ENCODE results near the gene FGF6. TPM values are rescaled to one million over a fixed set of nuclear protein-coding genes. Genes with fewer than 3 reads are reported as not detected.

FGF6 gene
- polyA plus RNA-seq, 1 donor, result not detected

DNA sequence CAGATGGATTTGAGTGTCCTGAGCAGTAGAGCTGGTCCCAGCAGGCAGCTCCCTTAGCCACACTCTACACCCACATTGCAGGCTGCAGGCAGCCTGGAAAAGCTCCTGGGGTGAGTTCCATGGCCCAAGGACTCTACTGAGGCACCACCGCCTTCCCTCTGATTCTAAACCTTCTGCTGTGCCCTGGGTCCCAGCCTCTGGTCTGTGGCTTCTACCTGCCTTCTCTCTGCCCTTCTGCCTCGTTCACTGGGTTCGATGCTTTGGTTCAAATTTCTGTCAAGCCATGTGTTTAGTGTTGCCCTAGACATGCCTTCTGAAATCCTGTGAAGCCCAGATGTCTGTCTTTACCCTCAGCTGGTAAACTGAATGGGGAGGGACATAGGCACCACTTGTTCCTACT, 1.5 kb upstream of the FGF6 start:
- no peak for DNase-seq

DNA sequence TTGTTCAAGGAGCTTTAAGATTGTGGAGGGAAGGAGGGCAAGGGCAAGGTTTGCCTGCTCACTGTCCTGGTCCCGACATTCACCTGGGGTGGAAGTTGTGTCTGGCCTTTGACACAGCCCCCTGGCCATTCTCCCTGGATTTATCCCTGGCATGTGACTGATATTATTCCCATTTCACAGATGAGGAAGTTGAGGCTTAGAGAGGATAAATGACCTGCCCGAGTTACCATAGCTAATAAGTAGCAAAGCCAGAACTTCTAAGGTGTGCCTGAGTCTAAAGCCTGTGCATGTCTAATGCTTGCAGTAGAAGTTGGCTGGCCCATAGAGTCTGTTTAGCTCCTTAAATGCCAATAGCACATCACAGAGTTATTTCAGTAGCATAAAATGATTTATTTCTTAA, 720 bp upstream of the FGF6 start:
- DNase-seq, result no peak

GRCh38 chr12:4444031-4444430, 1.6 kb downstream of the FGF6 start:
- no peak for DNase-seq

- no peak for DNase-seq
These were observed 2.0 kb downstream of the FGF6 start for GRCh38 chr12:4443616-4444015.

DNA sequence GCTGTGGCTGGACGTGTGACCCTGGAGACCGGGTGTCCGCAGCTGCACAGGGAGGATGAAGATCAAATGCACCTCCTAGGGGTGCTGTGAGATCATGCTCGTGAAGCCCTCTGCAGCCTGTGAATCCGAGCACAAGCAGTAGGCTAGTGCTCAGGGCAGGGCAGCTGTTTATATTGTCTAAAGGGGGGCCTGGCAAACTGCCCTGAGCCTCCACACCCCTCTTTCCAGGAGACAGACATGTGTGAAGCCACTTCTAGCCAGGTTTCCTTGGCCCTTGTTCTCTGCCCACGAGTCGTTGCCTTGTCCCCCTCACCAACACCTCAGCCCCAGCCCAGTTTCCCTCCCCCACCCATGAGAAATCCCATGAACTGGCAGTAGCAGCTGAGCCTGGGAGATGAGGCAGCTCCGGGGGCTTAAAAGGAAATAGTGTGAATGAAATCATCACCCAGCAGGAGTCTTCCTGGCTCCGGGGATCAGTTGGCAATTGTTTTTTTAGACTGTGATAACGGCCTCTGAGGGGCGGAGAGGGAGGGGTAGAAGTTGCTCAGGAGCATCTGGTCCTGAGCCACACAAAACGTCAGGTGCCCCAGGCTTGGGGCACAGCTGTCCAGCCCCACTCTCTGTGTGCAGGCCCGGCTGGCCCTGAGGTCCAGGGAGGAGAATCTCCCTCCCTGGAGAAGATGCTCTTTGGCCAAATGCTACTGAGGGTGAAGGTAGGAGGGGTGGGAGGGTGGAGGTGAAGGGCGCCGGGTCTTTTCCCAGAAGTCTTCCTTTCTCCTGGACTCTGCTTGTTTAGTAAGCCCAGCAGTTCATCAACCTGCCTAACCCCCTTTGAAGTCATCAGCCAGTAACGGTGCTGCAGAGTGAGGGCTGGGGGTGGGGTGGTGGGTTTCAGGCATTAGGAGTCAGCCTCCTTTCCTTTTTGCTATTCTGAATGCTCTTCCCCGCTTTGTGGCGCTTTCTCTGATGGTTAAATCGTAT, 4.0 kb downstream of the FGF6 start:
- DNase-seq, result no peak

- DNase-seq, result no peak
These were observed 5.3 kb downstream of the FGF6 start for GRCh38 chr12:4440187-4440941.

- DNase-seq, result no peak
These were observed 5.9 kb downstream of the FGF6 start for GRCh38 chr12:4439736-4440135.

DNA sequence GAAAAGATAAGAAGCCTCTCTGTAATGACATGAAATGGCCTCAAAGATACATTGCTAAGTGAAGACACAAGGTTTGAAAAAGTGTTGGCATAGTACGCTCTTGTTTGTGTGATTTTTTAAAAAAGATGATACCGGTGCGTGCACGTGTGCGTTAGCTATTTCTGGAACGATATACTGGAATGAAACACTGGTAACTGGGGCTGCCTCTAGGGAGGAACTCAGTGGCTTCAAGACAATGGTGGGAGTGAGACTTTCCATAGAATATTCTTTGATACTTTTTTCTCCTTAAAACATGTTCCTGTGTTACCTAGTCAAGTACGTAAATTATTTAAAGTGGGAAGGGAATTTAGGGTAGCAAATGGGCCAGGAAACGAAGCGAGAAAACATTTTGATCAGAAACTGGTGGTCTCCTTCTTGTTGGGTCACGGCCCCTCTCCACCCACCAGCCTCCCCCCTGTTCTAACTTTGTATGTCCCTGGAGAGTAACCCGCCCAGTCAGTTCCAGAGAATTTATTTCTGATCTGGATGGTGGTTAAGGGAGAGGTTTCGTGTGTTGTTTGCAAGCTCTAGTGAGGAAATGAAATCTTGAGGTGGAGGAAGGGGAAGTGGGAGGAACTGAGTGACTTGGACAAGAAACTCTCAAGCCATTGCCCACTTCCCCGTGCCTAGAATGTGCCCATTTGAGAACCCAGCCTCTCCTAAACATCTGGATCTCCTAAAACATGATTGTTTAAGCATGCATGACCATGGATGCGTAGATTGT, 6.6 kb downstream of the FGF6 start:
- no peak for DNase-seq

DNA sequence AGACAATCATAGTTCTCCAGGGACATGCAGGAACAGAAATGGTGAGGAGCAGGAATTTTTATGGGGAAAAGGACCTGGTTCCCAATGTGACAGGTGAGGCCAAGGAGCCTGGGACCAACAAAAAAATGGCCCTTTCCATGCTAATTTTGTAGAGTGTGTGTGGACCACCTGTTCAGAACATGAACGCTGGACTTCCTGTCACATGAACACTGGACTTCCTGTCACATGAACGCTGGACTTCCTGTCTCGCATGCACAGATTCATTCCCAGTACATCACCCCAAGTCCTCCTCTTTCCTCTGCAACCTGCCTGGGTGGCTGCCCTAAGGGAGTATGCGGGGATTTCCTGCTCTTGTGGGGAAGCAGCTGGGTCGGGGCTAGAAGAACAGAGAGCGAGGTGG, 10.1 kb downstream of the FGF6 start:
- no peak for DNase-seq

- no peak for DNase-seq
These were observed 10.7 kb downstream of the FGF6 start for GRCh38 chr12:4434706-4435425.

DNA sequence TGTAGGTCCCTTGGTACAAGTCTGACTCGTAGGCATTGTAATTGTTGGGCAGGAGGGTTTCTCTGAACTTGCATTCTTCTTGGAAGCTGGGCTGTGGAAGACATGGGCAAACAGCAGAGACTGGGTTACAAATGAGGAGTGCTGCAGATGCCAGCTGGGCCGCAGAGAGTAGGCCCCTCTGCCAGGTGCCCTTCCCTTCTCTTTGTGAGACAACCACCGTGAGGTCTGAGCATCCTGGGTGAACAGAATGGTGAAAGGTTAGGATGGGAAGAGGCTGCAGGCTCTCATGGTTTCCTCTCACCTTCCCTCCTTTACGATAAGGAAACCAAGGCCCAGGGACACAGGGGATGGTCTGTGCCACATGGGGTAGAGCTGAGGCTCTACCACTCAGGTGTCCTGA, 11.3 kb downstream of the FGF6 start:
- no peak for DNase-seq

GRCh38 chr12:4433745-4434058, 11.9 kb downstream of the FGF6 start:
- DNase-seq, result no peak

DNA sequence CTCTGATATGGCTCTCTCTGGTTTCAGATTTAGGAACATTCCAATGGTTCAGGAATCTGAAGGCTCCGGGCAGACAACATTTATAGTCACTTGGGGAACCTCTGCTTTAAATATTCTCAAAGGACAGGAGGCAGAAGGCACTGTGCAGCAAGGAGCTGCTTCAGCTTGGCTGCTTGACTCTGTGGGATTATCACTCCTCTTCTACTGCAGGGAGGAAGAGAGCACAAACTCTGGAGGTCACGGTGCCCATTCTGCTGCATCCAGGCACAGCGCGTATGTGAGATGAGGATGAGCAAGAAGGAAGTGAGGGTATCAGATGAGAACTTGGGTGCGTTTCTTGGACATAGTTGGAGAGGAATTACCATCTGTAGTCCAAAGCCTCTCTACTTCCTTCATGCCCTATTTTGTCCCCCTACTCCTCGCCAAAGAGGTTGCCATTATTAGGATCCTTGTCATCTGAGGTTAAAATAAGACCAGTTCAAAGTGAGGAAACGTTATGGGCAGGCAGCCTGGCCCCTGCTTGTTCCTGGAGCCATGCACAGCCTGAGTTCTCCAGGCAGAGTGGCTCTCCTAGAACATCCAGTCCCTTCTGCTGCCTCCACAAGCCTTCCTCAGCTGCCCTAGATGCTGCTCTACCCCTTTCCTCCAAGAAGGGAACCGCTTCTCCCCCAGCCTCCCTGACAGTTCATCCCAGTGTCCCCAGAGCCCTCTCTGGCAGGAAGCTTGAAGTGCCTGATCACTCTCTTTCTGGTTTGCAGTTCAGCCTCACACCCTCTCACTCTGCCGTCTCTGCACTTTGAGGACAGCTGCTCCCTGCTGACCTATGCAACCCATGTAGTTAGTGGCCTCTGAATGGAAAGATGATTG, 12.5 kb downstream of the FGF6 start:
- no peak for DNase-seq

GRCh38 chr12:4431866-4432265, 13.7 kb downstream of the FGF6 start:
- DNase-seq, result no peak

DNA sequence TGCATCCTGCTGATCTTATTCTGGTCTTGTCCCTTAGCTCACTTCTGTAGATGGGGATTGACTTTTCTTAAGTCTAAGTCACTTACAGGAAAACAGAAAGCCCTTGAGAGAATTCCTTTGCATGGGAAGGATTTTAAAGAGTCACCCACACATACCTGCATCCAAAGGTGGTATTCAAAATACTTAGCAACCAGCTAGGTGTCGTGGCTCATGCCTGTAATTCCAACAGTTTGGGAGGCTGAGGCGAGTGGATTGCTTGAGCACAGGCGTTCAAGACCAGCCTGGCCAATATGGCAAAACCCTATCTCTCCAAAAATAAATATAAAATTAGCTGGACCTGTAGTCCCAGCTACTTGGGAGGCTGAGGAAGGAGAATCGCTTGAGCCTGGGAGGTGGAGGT, 14.2 kb downstream of the FGF6 start:
- DNase-seq, result no peak

GRCh38 chr12:4424422-4424821, 21.2 kb downstream of the FGF6 start:
- no peak for DNase-seq

- no peak for DNase-seq
These were observed 22.0 kb downstream of the FGF6 start for GRCh38 chr12:4423528-4424195.

GRCh38 chr12:4422985-4423384, 22.6 kb downstream of the FGF6 start:
- no peak for DNase-seq

GRCh38 chr12:4421590-4422031, 24.0 kb downstream of the FGF6 start:
- DNase-seq, result no peak

DNA sequence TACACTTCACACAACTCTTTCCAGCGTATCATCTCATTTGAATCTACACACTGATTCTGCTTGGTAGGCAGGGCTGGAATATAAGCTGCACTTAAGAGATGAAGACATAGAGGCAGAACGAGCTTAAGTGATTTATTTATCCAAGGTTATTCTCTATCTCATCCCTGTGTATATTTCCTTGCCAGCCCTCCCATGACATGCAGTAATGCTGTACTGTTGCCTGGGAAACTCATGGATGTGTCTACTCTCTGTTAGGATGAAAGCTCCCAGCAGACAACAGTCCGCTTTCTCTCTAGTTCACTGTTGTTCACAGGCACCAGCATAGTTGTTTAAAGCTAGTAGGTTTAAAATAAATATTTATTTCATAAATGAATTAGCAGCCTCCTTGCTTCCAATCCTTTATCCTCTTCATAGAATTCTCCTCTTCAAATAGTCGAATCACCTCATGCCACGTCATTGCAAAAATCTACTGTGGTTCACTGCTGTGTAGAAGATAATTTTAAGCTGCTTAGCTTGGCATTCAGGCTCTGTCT, 25.4 kb downstream of the FGF6 start:
- DNase-seq, result no peak
